A549 (cell line): ENCODE results near the gene CABCOCO1. TPM values are rescaled to one million over a fixed set of nuclear protein-coding genes. Genes with fewer than 3 reads are reported as not detected.

Experiments used
- ATAC-seq, 2 experiments: fragments of 200-7000 bp in 1 of 2; fragments of >200 bp in 1 of 2; cut with Nextera tagmentation in 1 of 2; cut with Tn5 transposase in 1 of 2; 3 replicates each; pipeline versions ENCODE4 v1.8.0 to v1.9.1; 2018 to 2020; ENCODE audit warnings: mild to moderate bottlenecking in 1 of 2, moderate library complexity in 1 of 2
- CTCF ChIA-PET: fragments of 300-600 bp; sonication (Branson Sonifier 250); formaldehyde crosslinking; extraction: SDS; loops from one replicate; lab custom pipeline; 2021; ENCODE audit warnings: antibody characterized with exemption, inconsistent platforms; lab: Yijun Ruan, JAX
- POLR2A ChIA-PET: fragments of 350-600 bp; formaldehyde crosslinking; extraction: SDS; loops from one replicate; lab custom pipeline; 2021; ENCODE audit warnings: antibody characterized with exemption, inconsistent platforms; lab: Yijun Ruan, JAX
- DNase-seq, 2 experiments: peaks; one replicate each; pipeline versions ENCODE4 v3.0.0 to v3.0.0-alpha.2; 2011 to 2016; ENCODE audit warnings: low read depth in 1 of 2, low spot score in 1 of 2
- FAIRE-seq: peaks from 2 replicates; lab custom pipeline; 2011; peaks lifted over from hg19 to GRCh38; lab: Jason Lieb, UNC
- H3K27ac ChIP-seq, 2 experiments: fragments of >200 bp; sonication (Bioruptor Twin); formaldehyde crosslinking; 3 replicates each; pipeline ENCODE4 v1.5.1; 2016 to 2017
- H3K4me1 ChIP-seq: fragments of >200 bp; sonication (Bioruptor Twin); formaldehyde crosslinking; 3 replicates; pipeline ENCODE4 v1.6.1; 2016
- H3K4me2 ChIP-seq: fragments of >200 bp; sonication (Bioruptor Twin); formaldehyde crosslinking; 3 replicates; pipeline ENCODE4 v1.6.1; 2016
- H3K4me3 ChIP-seq: fragments of >200 bp; sonication (Bioruptor Twin); formaldehyde crosslinking; 3 replicates; pipeline ENCODE4 v1.5.1; 2016
- H3K9me3 ChIP-seq: fragments of >200 bp; sonication (Bioruptor Twin); formaldehyde crosslinking; 3 replicates; pipeline ENCODE4 v1.6.1; 2016
- CBX8 ChIP-seq: fragments of 200-600 bp; sonication (generic); IDR thresholded peaks from 2 replicates; pipeline ENCODE4 v1.6.1; 2016
- CEBPB ChIP-seq, 2 experiments: fragments of >200 bp in 1 of 2; sonication (Bioruptor Twin) in 1 of 2; formaldehyde crosslinking in 1 of 2; IDR thresholded peaks; 2 replicates each; pipeline ENCODE4 v1.6.1; 2012 to 2016
- CHD4 ChIP-seq: fragments of 200-600 bp; sonication (generic); IDR thresholded peaks from 2 replicates; pipeline ENCODE4 v1.6.1; 2016; ENCODE audit warnings: antibody characterized with exemption, mild to moderate bottlenecking, borderline replicate concordance
- CTCF ChIP-seq: fragments of >200 bp; sonication (Bioruptor Twin); formaldehyde crosslinking; IDR thresholded peaks from 3 replicates; pipeline ENCODE4 v1.5.1; 2016
- EP300 ChIP-seq, 2 experiments: fragments of >200 bp; sonication (Bioruptor Twin); formaldehyde crosslinking; IDR thresholded peaks; 2 replicates in 1 of 2; 3 replicates in 1 of 2; pipeline ENCODE4 v1.6.1; 2016 to 2017
- ESRRA ChIP-seq: fragments of 150-350 bp; IDR thresholded peaks from 2 replicates; pipeline ENCODE4 v1.6.1; 2014; ENCODE audit warnings: mild to moderate bottlenecking, low read length, borderline replicate concordance
- FOSL2 ChIP-seq, 2 experiments: fragments of 450-650 bp in 1 of 2; fragments of >200 bp in 1 of 2; sonication (Bioruptor Twin) in 1 of 2; formaldehyde crosslinking; IDR thresholded peaks; 2 replicates each; pipeline versions ENCODE4 v1.5.0 to v1.6.1; 2016 to 2020; ENCODE audit warnings: mild to moderate bottlenecking in 1 of 2, moderate library complexity in 1 of 2
- FOXS1 ChIP-seq: fragments of 250-450 bp; sonication (Bioruptor Pico); IDR thresholded peaks from 2 replicates; pipeline ENCODE4 v1.5.0; 2020; ENCODE audit warnings: mild to moderate bottlenecking, moderate library complexity
- GATA3 ChIP-seq: IDR thresholded peaks from 2 replicates; pipeline ENCODE4 v1.6.1; 2012; ENCODE audit warnings: borderline replicate concordance
- HES2 ChIP-seq: fragments of >200 bp; sonication (Bioruptor Twin); formaldehyde crosslinking; IDR thresholded peaks from 2 replicates; pipeline ENCODE4 v1.6.1; 2016
- HMGXB4 ChIP-seq: fragments of 250-450 bp; sonication (Bioruptor Pico); IDR thresholded peaks from 2 replicates; pipeline ENCODE4 v1.5.0; 2021; ENCODE audit warnings: mild to moderate bottlenecking, moderate library complexity, borderline replicate concordance
- HOXA7 ChIP-seq: fragments of 250-450 bp; sonication (Bioruptor Pico); IDR thresholded peaks from 2 replicates; pipeline ENCODE4 v1.5.0; 2020; ENCODE audit warnings: mild to moderate bottlenecking, moderate library complexity
- JUNB ChIP-seq: fragments of >200 bp; sonication (Bioruptor Twin); formaldehyde crosslinking; IDR thresholded peaks from 2 replicates; pipeline ENCODE4 v1.6.1; 2016
- MAFK ChIP-seq: fragments of 450-650 bp; IDR thresholded peaks from 2 replicates; pipeline ENCODE4 v1.6.1; 2014; ENCODE audit not compliant: partially characterized antibody
- MAX ChIP-seq: IDR thresholded peaks from 2 replicates; pipeline ENCODE4 v1.6.1; 2012
- NFE2L2 ChIP-seq: fragments of 150-350 bp; conservative IDR thresholded peaks from 2 replicates; pipeline ENCODE4 v1.6.1; 2014; ENCODE audit warnings: low read length
- NPAS2 ChIP-seq: fragments of 250-450 bp; sonication (Bioruptor Pico); IDR thresholded peaks from 2 replicates; pipeline ENCODE4 v1.8.0; 2022; ENCODE audit warnings: mild to moderate bottlenecking, moderate library complexity, borderline replicate concordance
- NR3C1 ChIP-seq: fragments of >200 bp; sonication (Bioruptor Twin); formaldehyde crosslinking; IDR thresholded peaks from 3 replicates; pipeline ENCODE4 v1.6.1; 2017
- PHF8 ChIP-seq: fragments of 200-600 bp; sonication (generic); IDR thresholded peaks from 2 replicates; pipeline ENCODE4 v1.6.1; 2016; ENCODE audit warnings: low read depth, mild to moderate bottlenecking, antibody characterized with exemption, moderate library complexity, borderline replicate concordance
- POLR2A ChIP-seq: IDR thresholded peaks from 2 replicates; pipeline ENCODE4 v1.6.1; 2012; ENCODE audit warnings: mild to moderate bottlenecking, low read length
- POLR2AphosphoS2 ChIP-seq: conservative IDR thresholded peaks from 2 replicates; pipeline ENCODE4 v1.6.1; 2012; ENCODE audit warnings: low read length, improper control_type of control experiment, inconsistent platforms
- TP53 ChIP-seq: fragments of 250-450 bp; sonication (Bioruptor Pico); IDR thresholded peaks from 2 replicates; pipeline ENCODE4 v1.5.0; 2021; ENCODE audit warnings: mild to moderate bottlenecking, moderate library complexity
- ZC3H11A ChIP-seq: fragments of 450-650 bp; IDR thresholded peaks from 2 replicates; pipeline ENCODE4 v1.6.1; 2014; ENCODE audit warnings: antibody characterized with exemption, mild to moderate bottlenecking
- ZNF302 ChIP-seq: fragments of 250-450 bp; sonication (Bioruptor Pico); IDR thresholded peaks from 2 replicates; pipeline ENCODE4 v1.9.0; 2021; ENCODE audit warnings: inconsistent platforms, mild to moderate bottlenecking, moderate library complexity
- ZSCAN20 ChIP-seq: fragments of 250-450 bp; sonication (Bioruptor Pico); IDR thresholded peaks from 2 replicates; pipeline ENCODE4 v1.8.0; 2022; ENCODE audit warnings: mild to moderate bottlenecking, moderate library complexity
- WGBS: methylation state at CpG from one replicate; pipeline ENCODE4 v1.1.6; 2017; ENCODE audit errors: missing lambda C conversion rate; 5-methylcytosine and 5-hydroxymethylcytosine counted together
- polyA plus RNA-seq, 4 experiments: library from polyadenylated mRNA; depleted of rRNA in 3 of 4; stranded (reverse); fragments of >200 nt; fragmentation: RNase III in 1 of 4; extraction: RNeasy Plus Mini Kit Qiagen cat#74134 plus additional on column Dnase treatment in 1 of 4; gene quantifications; 2 replicates in 3 of 4; 3 replicates in 1 of 4; pipeline ENCODE4 v1.2.3, GENCODE V29; 2011 to 2017
- TF ChIP-seq, protein P1 (sequence below): fragments of 250-450 bp; sonication (Bioruptor Pico); IDR thresholded peaks from 2 replicates; pipeline ENCODE4 v1.5.0; 2020; ENCODE audit warnings: low read depth, mild to moderate bottlenecking, moderate library complexity
- TF ChIP-seq, protein P2 (sequence below): fragments of >200 bp; sonication (Bioruptor Twin); formaldehyde crosslinking; IDR thresholded peaks from 3 replicates; pipeline ENCODE4 v1.6.1; 2016

CABCOCO1 gene
- polyA plus RNA-seq, 2 of the 4 experiments (the other 2 are of a cell fraction) = 0.77 to 1.1 TPM

GRCh38 chr10:61620506-61620905 lies 42.2 kb upstream of the CABCOCO1 start:
- TF ChIP-seq, protein P1, sequence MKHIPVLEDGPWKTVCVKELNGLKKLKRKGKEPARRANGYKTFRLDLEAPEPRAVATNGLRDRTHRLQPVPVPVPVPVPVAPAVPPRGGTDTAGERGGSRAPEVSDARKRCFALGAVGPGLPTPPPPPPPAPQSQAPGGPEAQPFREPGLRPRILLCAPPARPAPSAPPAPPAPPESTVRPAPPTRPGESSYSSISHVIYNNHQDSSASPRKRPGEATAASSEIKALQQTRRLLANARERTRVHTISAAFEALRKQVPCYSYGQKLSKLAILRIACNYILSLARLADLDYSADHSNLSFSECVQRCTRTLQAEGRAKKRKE (CRISPR knock-in tag) = no peak
- no peak for TF ChIP-seq ZC3H11A
- no peak for TF ChIP-seq HOXA7
- no peak for TF ChIP-seq NR3C1
- TF ChIP-seq ESRRA = no peak
- TF ChIP-seq GATA3 = no peak
- no peak for TF ChIP-seq MAFK
- TF ChIP-seq TP53 (CRISPR knock-in tag) = no peak
- no peak for TF ChIP-seq POLR2A
- TF ChIP-seq CHD4 = no peak
- no peak for TF ChIP-seq CTCF
- no peak for TF ChIP-seq POLR2AphosphoS2
- no peak overlapping the region for H3K4me3 ChIP-seq
- DNase-seq (no peak), ATAC-seq (no peak), FAIRE-seq (no peak)
- H3K27ac ChIP-seq = no peak overlapping the region
- no peak overlapping the region for H3K4me2 ChIP-seq
- peaks cover 19% of the 10 kb centered on the region; the same call in 2 of the 3 replicates for H3K4me1 ChIP-seq
- no peaks in the 10 kb centered on the region for H3K9me3 ChIP-seq
- CTCF ChIA-PET = interaction anchor here (1.0 kb wide), 1 partner anchor 13 kb away, joined by 3 read pairs; no protein-coding TSS in a partner anchor
- POLR2A ChIA-PET = no interaction called here

DNA sequence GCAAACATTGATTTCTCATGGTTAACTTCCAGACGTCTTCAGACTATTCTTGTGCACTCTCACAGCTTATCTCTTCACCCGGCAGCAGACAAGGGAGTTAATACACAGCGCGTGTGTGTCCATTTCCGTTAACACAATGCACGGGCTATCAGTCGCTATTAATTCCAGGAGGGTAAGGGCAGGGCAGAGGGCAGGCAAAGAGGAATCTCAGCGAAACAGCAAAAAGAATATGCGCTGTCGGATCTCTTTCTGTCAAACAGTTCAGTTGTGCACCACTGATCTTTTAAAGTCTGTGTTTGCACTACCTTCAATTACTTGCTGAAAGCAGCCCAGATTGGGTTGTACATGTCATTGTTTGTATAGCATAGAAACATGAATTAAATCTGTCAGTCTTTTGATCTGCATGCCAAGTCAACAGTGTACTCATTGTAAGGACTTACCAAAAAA lies 41.1 kb upstream of the CABCOCO1 start:
- peaks cover 19% of the 10 kb centered on the region; the same call in 2 of the 3 replicates for H3K4me1 ChIP-seq
- H3K4me2 ChIP-seq = peak overlapping the region; percentile 21; the same call in 1 of the 3 replicates
- no peak for DNase-seq
- H3K27ac ChIP-seq = no peak overlapping the region
- ChIA-PET POLR2A (no interaction called here), CTCF (no interaction called here)
- no peaks in the 10 kb centered on the region for H3K9me3 ChIP-seq
- WGBS = 80% methylated on average over 10 of the region's 10 CpGs
- TF ChIP-seq HOXA7 (no peak), FOXS1 (CRISPR knock-in tag) (no peak), CEBPB (IDR thresholded peaks at IDR 0.05) (no peak), HMGXB4 (CRISPR knock-in tag) (no peak), PHF8 (no peak), MAX (no peak), ZNF302 (no peak), CBX8 (no peak)
- ATAC-seq = no peak
- FAIRE-seq = no peak
- H3K4me3 ChIP-seq = no peak overlapping the region

DNA sequence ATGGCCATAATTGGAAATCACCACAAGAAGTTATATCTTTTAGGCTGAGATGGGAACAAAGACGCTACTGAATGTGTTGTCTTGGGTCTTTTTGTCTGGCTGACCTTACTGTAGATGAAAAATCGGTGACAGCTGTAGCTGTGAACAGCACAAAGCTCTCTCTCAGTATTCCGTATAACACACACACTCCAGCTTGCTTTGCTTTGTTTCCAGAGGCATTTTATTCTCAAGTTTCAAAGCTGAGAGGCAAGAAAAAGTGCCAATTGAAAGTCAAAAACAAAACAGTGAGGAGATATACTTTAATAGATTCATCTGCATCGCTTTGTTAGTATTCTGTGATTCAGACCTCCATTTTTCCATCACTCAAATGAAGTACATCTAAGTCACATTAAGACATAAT lies 39.6 kb upstream of the CABCOCO1 start:
- no peak for FAIRE-seq
- WGBS = 70% methylated on average over 4 of the region's 4 CpGs
- POLR2A ChIA-PET = no interaction called here
- no peak for ATAC-seq
- Histone ChIP-seq H3K27ac (peak overlapping the region; percentile 18 to 30; a peak in 3 of 6 replicates), H3K4me1 (peaks cover 28% of the 10 kb centered on the region), H3K4me3 (no peak overlapping the region)
- no peak for DNase-seq
- TF ChIP-seq, protein P2, sequence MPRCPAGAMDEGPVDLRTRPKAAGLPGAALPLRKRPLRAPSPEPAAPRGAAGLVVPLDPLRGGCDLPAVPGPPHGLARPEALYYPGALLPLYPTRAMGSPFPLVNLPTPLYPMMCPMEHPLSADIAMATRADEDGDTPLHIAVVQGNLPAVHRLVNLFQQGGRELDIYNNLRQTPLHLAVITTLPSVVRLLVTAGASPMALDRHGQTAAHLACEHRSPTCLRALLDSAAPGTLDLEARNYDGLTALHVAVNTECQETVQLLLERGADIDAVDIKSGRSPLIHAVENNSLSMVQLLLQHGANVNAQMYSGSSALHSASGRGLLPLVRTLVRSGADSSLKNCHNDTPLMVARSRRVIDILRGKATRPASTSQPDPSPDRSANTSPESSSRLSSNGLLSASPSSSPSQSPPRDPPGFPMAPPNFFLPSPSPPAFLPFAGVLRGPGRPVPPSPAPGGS = no peak
- TF ChIP-seq NPAS2 (no peak), ZSCAN20 (CRISPR knock-in tag) (no peak), HES2 (no peak), HMGXB4 (CRISPR knock-in tag) (no peak), JUNB (no peak), FOSL2 (IDR thresholded peaks at IDR 0.05) (no peak), FOSL2 (CRISPR knock-in tag; IDR thresholded peaks at IDR 0.05) (no peak), EP300 (IDR thresholded peaks at IDR 0.05) (no peak), PHF8 (no peak), NFE2L2 (no peak)
- TF ChIP-seq, all 56 proteins: peak for 0
- Histone ChIP-seq H3K9me3 (no peaks in the 10 kb centered on the region), H3K4me2 (peak overlapping the region; percentile 44)
- CTCF ChIA-PET = interaction anchor here (0.6 to 2.5 kb wide), 2 partner anchors 16 to 69 kb away, joined by 3 to 7 read pairs; no protein-coding TSS in a partner anchor
